Fibroblast of lung (primary cell): ENCODE measurements around the gene VAV2. TPM values are rescaled to one million over a fixed set of nuclear protein-coding genes. Genes with fewer than 3 reads are reported as not detected.

Experiments
- DNase-seq, 2 donors: peaks; one replicate each; pipeline versions ENCODE4 v3.0.0 to v3.0.0-alpha.2; 2010; ENCODE audit warnings: low read depth in 2 of 2
- H2AFZ ChIP-seq: 2 replicates; pipeline ENCODE4 v1.5.1; 2012; ENCODE audit warnings: low read length, control low read depth, inconsistent platforms
- H3K27ac ChIP-seq: 2 replicates; pipeline ENCODE4 v1.5.1; 2011; ENCODE audit warnings: low read length, control low read depth; ENCODE audit not compliant: insufficient read depth
- H3K27me3 ChIP-seq: 2 replicates; pipeline ENCODE4 v1.5.1; 2011; ENCODE audit warnings: mild to moderate bottlenecking, low read length; ENCODE audit not compliant: control insufficient read depth, insufficient read depth
- H3K36me3 ChIP-seq: 2 replicates; pipeline ENCODE4 v1.5.1; 2011; ENCODE audit warnings: low read length; ENCODE audit not compliant: control insufficient read depth, insufficient read depth
- H3K4me1 ChIP-seq: 2 replicates; pipeline ENCODE4 v1.5.1; 2011; ENCODE audit warnings: low read length; ENCODE audit not compliant: control insufficient read depth, insufficient read depth; ENCODE audit errors: extremely low read depth
- H3K4me2 ChIP-seq: 2 replicates; pipeline ENCODE4 v1.5.1; 2011; ENCODE audit warnings: low read length, control low read depth; ENCODE audit not compliant: insufficient read depth; ENCODE audit errors: extremely low read depth
- H3K4me3 ChIP-seq, 4 experiments: fragments of 200-600 bp in 1 of 4; sonication (generic) in 1 of 4; replicated peaks in 1 of 4; 2 replicates each; pipeline ENCODE4 v1.5.1; 2011 to 2016; ENCODE audit warnings: low read length in 4 of 4, low read depth in 3 of 4, mild to moderate bottlenecking in 3 of 4, control low read depth in 2 of 4, inconsistent platforms in 1 of 4, mixed read lengths in 1 of 4; ENCODE audit not compliant: insufficient read depth in 1 of 4; ENCODE audit errors: control extremely low read depth in 1 of 4
- H3K79me2 ChIP-seq: 2 replicates; pipeline ENCODE4 v1.5.1; 2012; ENCODE audit warnings: mild to moderate bottlenecking, low read length, inconsistent platforms; ENCODE audit not compliant: control insufficient read depth, insufficient read depth
- H3K9ac ChIP-seq: 2 replicates; pipeline ENCODE4 v1.5.1; 2011; ENCODE audit warnings: mild to moderate bottlenecking, low read length, control low read depth; ENCODE audit not compliant: insufficient read depth
- H3K9me3 ChIP-seq: 2 replicates; pipeline ENCODE4 v1.5.1; 2012; ENCODE audit warnings: low read depth, low read length; ENCODE audit not compliant: control insufficient read depth, insufficient read depth
- H4K20me1 ChIP-seq: 2 replicates; pipeline ENCODE4 v1.5.1; 2011; ENCODE audit warnings: low read length; ENCODE audit not compliant: control insufficient read depth, insufficient read depth; ENCODE audit errors: extremely low read depth
- CTCF ChIP-seq, 2 donors: IDR thresholded peaks in 1 of 2; conservative IDR thresholded peaks in 1 of 2; 1 replicate in 1 of 2; 2 replicates in 1 of 2; pipeline ENCODE4 v1.5.1; 2011 to 2012; ENCODE audit warnings: low read length in 2 of 2, control low read depth in 1 of 2, inconsistent platforms in 1 of 2, low read depth in 1 of 2, mild to moderate bottlenecking in 1 of 2
- EZH2 ChIP-seq: IDR thresholded peaks from 2 replicates; pipeline ENCODE4 v1.5.1; 2012; ENCODE audit warnings: low read length, control low read depth, mild to moderate bottlenecking; ENCODE audit errors: missing control alignments
- polyA plus RNA-seq, 2 donors: library from polyadenylated mRNA; depleted of rRNA in 1 of 2; stranded (reverse) in 1 of 2; unstranded in 1 of 2; fragments of >200 nt; gene quantifications; 2 replicates each; pipeline ENCODE4 v1.2.1, GENCODE V29; 2011 to 2012; ENCODE audit warnings: missing spikeins in 1 of 2
- total RNA-seq: library from RNA; depleted of rRNA; stranded (reverse); fragments of >200 nt; gene quantifications from 2 replicates; pipeline ENCODE4 v1.2.1, GENCODE V29; 2014

VAV2 gene
- total and polyA plus RNA-seq, 2 donors (not counting 1 experiment from before 2014, with no cell fraction given) = 13.7 to 17.7 TPM

- peak in 1 of 2 donors; percentile 38 for DNase-seq
- Histone ChIP-seq H4K20me1 (no peaks in the 10 kb centered on the region), H3K4me3 (no peak overlapping the region), H3K4me1 (peaks cover 6% of the 10 kb centered on the region), H2AFZ (no peak overlapping the region), H3K9ac (peak overlapping the region; percentile 30), H3K79me2 (peaks cover 2% of the 10 kb centered on the region), H3K4me2 (no peak overlapping the region), H3K27ac (peak overlapping the region; percentile 13), H3K27me3 (no peaks in the 10 kb centered on the region), H3K36me3 (no peaks in the 10 kb centered on the region), H3K9me3 (no peaks in the 10 kb centered on the region)
- TF ChIP-seq EZH2 (no peak), CTCF (conservative IDR thresholded peaks at IDR 0.05 in 1 of 2, IDR thresholded peaks at IDR 0.05 in 1 of 2; ENCODE audit: low read depth in 1 of 2, low read length in 2 of 2) (no peak)
Measured at GRCh38 chr9:133889584-133890301, 102.4 kb downstream of the VAV2 start.

- Histone ChIP-seq H3K4me3 (no peak overlapping the region), H3K36me3 (no peaks in the 10 kb centered on the region), H3K27me3 (no peaks in the 10 kb centered on the region), H3K9me3 (no peaks in the 10 kb centered on the region), H3K27ac (no peak overlapping the region), H4K20me1 (no peaks in the 10 kb centered on the region), H3K4me1 (peaks cover 6% of the 10 kb centered on the region), H3K79me2 (peaks cover 2% of the 10 kb centered on the region), H3K4me2 (no peak overlapping the region), H2AFZ (no peak overlapping the region), H3K9ac (no peak overlapping the region)
- TF ChIP-seq CTCF (conservative IDR thresholded peaks at IDR 0.05 in 1 of 2, IDR thresholded peaks at IDR 0.05 in 1 of 2; ENCODE audit: low read depth in 1 of 2, low read length in 2 of 2) (no peak), EZH2 (no peak)
- no peak for DNase-seq
Measured at GRCh38 chr9:133888809-133889491, 103.2 kb downstream of the VAV2 start.

- H3K79me2 ChIP-seq = peaks cover 2% of the 10 kb centered on the region
- no peak overlapping the region for H3K4me2 ChIP-seq
- no peak overlapping the region for H3K27ac ChIP-seq
- H3K4me1 ChIP-seq = peaks cover 6% of the 10 kb centered on the region
- no peaks in the 10 kb centered on the region for H4K20me1 ChIP-seq
- TF ChIP-seq EZH2 (no peak), CTCF (conservative IDR thresholded peaks at IDR 0.05 in 1 of 2, IDR thresholded peaks at IDR 0.05 in 1 of 2; ENCODE audit: low read depth in 1 of 2, low read length in 2 of 2) (no peak)
- no peaks in the 10 kb centered on the region for H3K36me3 ChIP-seq
- H3K9me3 ChIP-seq = no peaks in the 10 kb centered on the region
- H3K27me3 ChIP-seq = no peaks in the 10 kb centered on the region
- H2AFZ ChIP-seq = no peak overlapping the region
- DNase-seq = no peak
- H3K9ac ChIP-seq = no peak overlapping the region
- H3K4me3 ChIP-seq = no peak overlapping the region
Measured at GRCh38 chr9:133888048-133888808, 103.9 kb downstream of the VAV2 start.
